Spinal cord (tissue), 10 donors: ENCODE measurements around the gene AGPAT3. TPM values are rescaled to one million over a fixed set of nuclear protein-coding genes. Genes with fewer than 3 reads are reported as not detected.

ENCODE experiments used
- DNase-seq, 6 donors: peaks; one replicate each; pipeline versions ENCODE4 v3.0.0 to v3.0.0-alpha.2; 2013 to 2015; ENCODE audit warnings: low spot score in 6 of 6, low read depth in 4 of 6
- H3K27ac ChIP-seq: one replicate; pipeline ENCODE4 v1.5.1; 2013; ENCODE audit warnings: low read depth, low read length, control low read depth
- H3K27me3 ChIP-seq: one replicate; pipeline ENCODE4 v1.6.1; 2013; ENCODE audit warnings: low read length; ENCODE audit not compliant: control insufficient read depth, insufficient read depth
- H3K36me3 ChIP-seq: one replicate; pipeline ENCODE4 v1.6.1; 2013; ENCODE audit warnings: low read length; ENCODE audit not compliant: control insufficient read depth, insufficient read depth
- H3K4me1 ChIP-seq: one replicate; pipeline ENCODE4 v1.6.1; 2013; ENCODE audit warnings: low read length; ENCODE audit not compliant: control insufficient read depth, insufficient read depth
- H3K4me3 ChIP-seq: one replicate; pipeline ENCODE4 v1.5.1; 2013; ENCODE audit warnings: low read depth, low read length, control low read depth
- H3K9me3 ChIP-seq: one replicate; pipeline ENCODE4 v1.6.1; 2013; ENCODE audit warnings: low read length; ENCODE audit not compliant: control insufficient read depth, insufficient read depth
- WGBS: methylation state at CpG from one replicate; pipeline ENCODE4 v1.1.5; 2013; ENCODE audit warnings: missing lambda C conversion rate; ENCODE audit not compliant: insufficient coverage; 5-methylcytosine and 5-hydroxymethylcytosine counted together
- polyA plus RNA-seq, 2 donors: library from polyadenylated mRNA; unstranded; fragments of 120-200 nt; gene quantifications; one replicate each; pipeline ENCODE4 v1.2.1, GENCODE V29; 2013; ENCODE audit not compliant: insufficient read length in 2 of 2
- small RNA-seq: library from RNA; depleted of rRNA; stranded (forward); fragments of <200 nt; gene quantifications from one replicate; pipeline ENCODE3, GENCODE V24; 2014; ENCODE audit warnings: low replicate concordance
- total RNA-seq, 2 donors: library from RNA; depleted of rRNA in 1 of 2; stranded (reverse); fragments of 120-200 nt in 1 of 2; fragments of >200 nt in 1 of 2; gene quantifications; one replicate each; pipeline versions ENCODE4 v1.2.3 to v1.2.4, GENCODE V29; 2013 to 2014
- donor health status: healthy.

AGPAT3 gene
- total and polyA plus RNA-seq, 4 donors: 33.7 to 63.3 (median 49.3) TPM

GRCh38 chr21:44035244-44035643, 170.2 kb downstream of the AGPAT3 start:
- H3K27ac ChIP-seq: no peak overlapping the region
- 100% methylated on average over 3 of the region's 4 CpGs for whole genome bisulfite sequencing
- H3K36me3 ChIP-seq: peaks cover 35% of the 10 kb centered on the region
- H3K9me3 ChIP-seq: no peaks in the 10 kb centered on the region
- DNase-seq: no peak
- no peaks in the 10 kb centered on the region for H3K27me3 ChIP-seq
- H3K4me3 ChIP-seq: no peak overlapping the region
- H3K4me1 ChIP-seq: no peaks in the 10 kb centered on the region

Small RNA genes within 50 kb of the gene (small RNA-seq; reads per million reads assigned to genes)
- gene RNU6-1150P (not detected), gene RNU6-859P (not detected)

Other genes starting within 250 kb of the AGPAT3 start
- gene HSF2BP, start 205.7 kb upstream of the AGPAT3 start, total RNA-seq: 1 to 10 TPM; 1.4 to 2.0 TPM
- gene HSF2BP, start 205.7 kb upstream of the AGPAT3 start, polyA plus RNA-seq: 1 to 10 TPM; 1.3 to 1.5 TPM
- 10 to 100 TPM; 13.1 to 19.5 TPM for gene RRP1B, start 205.7 kb upstream of the AGPAT3 start, total RNA-seq
- 10 to 100 TPM; 23.8 to 25.8 TPM for gene RRP1B, start 205.7 kb upstream of the AGPAT3 start, polyA plus RNA-seq
- 100 to 1,000 TPM in 1 of 2 donors, 10 to 100 TPM in 1; 57.4 to 127 TPM for gene PDXK, start 146.1 kb upstream of the AGPAT3 start, total RNA-seq
- 100 to 1,000 TPM; 109 to 125 TPM for gene PDXK, start 146.1 kb upstream of the AGPAT3 start, polyA plus RNA-seq
- 10 to 100 TPM in 1 of 2 donors, 1 to 10 TPM in 1; 9.8 to 18.7 TPM for gene CSTB, start 88.9 kb upstream of the AGPAT3 start, total RNA-seq
- gene CSTB, start 88.9 kb upstream of the AGPAT3 start, polyA plus RNA-seq: 10 to 100 TPM; 40.0 to 43.1 TPM
- gene RRP1, start 75.6 kb upstream of the AGPAT3 start, total RNA-seq: 10 to 100 TPM; 14.2 to 16.9 TPM
- gene RRP1, start 75.6 kb upstream of the AGPAT3 start, polyA plus RNA-seq: 10 to 100 TPM; 31.3 to 39.2 TPM
- 10 to 100 TPM; 25.4 to 27.1 TPM for gene TRAPPC10, start 147.1 kb downstream of the AGPAT3 start, total RNA-seq
- 10 to 100 TPM; 23.8 TPM for gene TRAPPC10, start 147.1 kb downstream of the AGPAT3 start, polyA plus RNA-seq
- 10 to 100 TPM in 1 of 2 donors, 1 to 10 TPM in 1; 4.2 to 15.2 TPM for gene PWP2, start 242.2 kb downstream of the AGPAT3 start, total RNA-seq
- 1 to 10 TPM; 5.0 to 5.7 TPM for gene PWP2, start 242.2 kb downstream of the AGPAT3 start, polyA plus RNA-seq